Measurements from ENCODE around the gene CIBAR2.

The CIBAR2 gene

GRCh38 chr16:85142771-85143211 lies 30.5 kb upstream of the CIBAR2 start:
- Histone ChIP-seq H3K36me3 (ENCODE audit: control insufficient read depth in 1 of 2, insufficient read depth in 2 of 2, low read length in 2 of 2) (no peaks in the 10 kb centered on the region), H3K4me1 (ENCODE audit: control insufficient read depth in 1 of 2, insufficient read depth in 2 of 2, low read length in 2 of 2) (peaks cover 1 to 17% of the 10 kb centered on the region in 2 donors), H3K27ac (ENCODE audit: low read length) (no peak overlapping the region), H3K9me3 (ENCODE audit: control insufficient read depth in 1 of 2, low read length in 2 of 2) (no peaks in the 10 kb centered on the region), H3K4me3 (ENCODE audit: low read depth in 1 of 2, low read length in 2 of 2) (no peak overlapping the region), H3K27me3 (ENCODE audit: low read depth, low read length) (no peaks in the 10 kb centered on the region)

DNA sequence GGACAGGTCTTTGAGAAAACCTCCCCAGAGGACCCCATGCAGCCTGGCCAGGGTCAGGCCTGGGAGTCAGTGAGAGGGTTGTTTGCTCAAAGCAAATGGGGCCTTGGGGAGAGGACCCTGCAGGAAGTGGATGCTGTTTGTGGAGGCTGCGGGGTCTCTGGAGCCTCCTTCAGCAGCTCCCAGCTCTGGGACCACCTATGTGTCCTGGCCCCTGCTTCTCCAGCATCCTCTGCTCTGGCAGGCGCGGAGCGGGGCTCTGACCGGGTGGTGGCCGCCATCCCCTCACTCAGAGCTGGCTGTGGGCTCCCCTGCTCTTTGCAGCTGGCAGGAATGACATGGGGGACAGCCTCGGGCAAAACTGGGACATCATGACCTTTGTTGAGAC lies 29.8 kb upstream of the CIBAR2 start:
- Histone ChIP-seq H3K4me1 (ENCODE audit: control insufficient read depth in 1 of 2, insufficient read depth in 2 of 2, low read length in 2 of 2) (peaks cover 5 to 22% of the 10 kb centered on the region in 2 donors), H3K36me3 (ENCODE audit: control insufficient read depth in 1 of 2, insufficient read depth in 2 of 2, low read length in 2 of 2) (no peaks in the 10 kb centered on the region), H3K9me3 (ENCODE audit: control insufficient read depth in 1 of 2, low read length in 2 of 2) (no peaks in the 10 kb centered on the region), H3K27me3 (ENCODE audit: low read depth, low read length) (no peaks in the 10 kb centered on the region), H3K4me3 (ENCODE audit: low read depth in 1 of 2, low read length in 2 of 2) (no peak overlapping the region), H3K27ac (ENCODE audit: low read length) (no peak overlapping the region)

- no peak overlapping the region for H3K27ac ChIP-seq (ENCODE audit: low read length)
- H3K27me3 ChIP-seq (ENCODE audit: low read depth, low read length), result no peaks in the 10 kb centered on the region
- no peaks in the 10 kb centered on the region for H3K36me3 ChIP-seq (ENCODE audit: control insufficient read depth in 1 of 2, insufficient read depth in 2 of 2, low read length in 2 of 2)
- no peaks in the 10 kb centered on the region for H3K9me3 ChIP-seq (ENCODE audit: control insufficient read depth in 1 of 2, low read length in 2 of 2)
- peaks cover 8 to 27% of the 10 kb centered on the region in 2 donors for H3K4me1 ChIP-seq (ENCODE audit: control insufficient read depth in 1 of 2, insufficient read depth in 2 of 2, low read length in 2 of 2)
- H3K4me3 ChIP-seq (ENCODE audit: low read depth in 1 of 2, low read length in 2 of 2), result no peak overlapping the region
Measured at GRCh38 chr16:85141491-85142128, 29.3 kb upstream of the CIBAR2 start.

GRCh38 chr16:85140455-85141012 lies 28.3 kb upstream of the CIBAR2 start:
- Histone ChIP-seq H3K9me3 (ENCODE audit: control insufficient read depth in 1 of 2, low read length in 2 of 2) (no peaks in the 10 kb centered on the region), H3K27me3 (ENCODE audit: low read depth, low read length) (no peaks in the 10 kb centered on the region), H3K4me1 (ENCODE audit: control insufficient read depth in 1 of 2, insufficient read depth in 2 of 2, low read length in 2 of 2) (peaks cover 8 to 26% of the 10 kb centered on the region in 2 donors), H3K27ac (ENCODE audit: low read length) (no peak overlapping the region), H3K36me3 (ENCODE audit: control insufficient read depth in 1 of 2, insufficient read depth in 2 of 2, low read length in 2 of 2) (no peaks in the 10 kb centered on the region), H3K4me3 (ENCODE audit: low read depth in 1 of 2, low read length in 2 of 2) (no peak overlapping the region)

DNA sequence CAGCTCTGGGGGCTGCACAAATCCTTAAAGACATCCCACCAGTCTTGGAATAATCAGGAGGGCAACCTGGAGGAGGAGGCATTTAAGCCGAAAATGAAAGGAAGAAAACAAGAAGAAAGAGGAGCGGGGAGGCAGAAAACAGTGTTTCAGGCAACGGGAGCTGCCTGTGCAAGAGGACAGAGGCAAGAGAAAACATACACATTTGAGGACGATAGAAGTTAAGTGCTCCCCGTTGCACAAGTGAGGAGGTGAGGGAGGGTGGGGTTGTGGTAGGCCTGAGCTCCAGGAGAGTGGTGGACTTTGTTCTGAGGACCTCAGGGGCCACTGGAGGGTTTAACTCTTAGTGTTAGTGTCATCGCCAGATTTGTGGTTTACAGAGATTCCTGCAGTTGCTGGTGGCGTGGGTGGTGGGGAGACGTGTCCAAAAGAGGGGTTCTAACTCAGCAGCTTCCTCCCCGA lies 27.6 kb upstream of the CIBAR2 start:
- no peaks in the 10 kb centered on the region for H3K27me3 ChIP-seq (ENCODE audit: low read depth, low read length)
- peaks cover 8 to 24% of the 10 kb centered on the region in 2 donors for H3K4me1 ChIP-seq (ENCODE audit: control insufficient read depth in 1 of 2, insufficient read depth in 2 of 2, low read length in 2 of 2)
- H3K36me3 ChIP-seq (ENCODE audit: control insufficient read depth in 1 of 2, insufficient read depth in 2 of 2, low read length in 2 of 2), result no peaks in the 10 kb centered on the region
- H3K4me3 ChIP-seq (ENCODE audit: low read depth in 1 of 2, low read length in 2 of 2), result no peak overlapping the region
- no peak overlapping the region for H3K27ac ChIP-seq (ENCODE audit: low read length)
- H3K9me3 ChIP-seq (ENCODE audit: control insufficient read depth in 1 of 2, low read length in 2 of 2), result no peaks in the 10 kb centered on the region

DNA sequence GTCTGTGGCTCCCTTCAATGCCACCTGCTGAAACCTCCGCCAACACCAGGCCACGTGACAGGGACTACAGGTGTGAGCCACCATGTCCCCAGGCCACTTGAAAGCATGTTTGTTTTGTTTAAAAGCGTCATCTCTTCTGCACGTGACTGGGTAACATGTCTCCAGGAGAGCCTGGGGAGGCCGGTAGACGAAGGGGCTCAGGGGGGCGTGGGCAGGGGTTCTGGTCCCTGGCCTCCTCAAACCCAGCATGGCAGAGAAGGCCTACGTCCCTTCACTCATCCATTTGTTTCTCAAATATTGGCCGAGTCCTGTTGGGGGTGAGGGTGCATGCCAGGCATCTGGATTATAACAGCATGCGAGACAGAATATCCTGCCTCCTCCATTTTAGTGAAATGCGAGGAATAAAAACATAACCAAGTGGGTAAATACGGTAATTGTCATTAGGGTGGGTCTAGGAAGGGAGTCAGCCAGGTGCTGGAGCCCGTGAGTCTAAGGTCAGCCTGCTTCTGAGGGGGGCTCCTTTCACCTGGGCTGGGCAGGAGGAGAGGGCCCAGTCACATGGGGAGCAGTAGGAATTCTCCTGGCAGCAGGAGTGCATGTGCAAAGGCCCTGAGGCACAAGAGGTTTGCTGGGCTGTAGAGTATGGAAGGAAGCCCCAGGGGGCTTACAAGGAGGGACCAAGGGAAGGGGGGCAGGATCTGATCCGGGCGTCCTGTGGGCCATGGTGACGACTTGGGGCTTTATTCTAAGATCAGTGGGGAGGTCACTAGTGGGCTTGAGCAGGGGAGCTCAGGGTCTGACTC lies 26.8 kb upstream of the CIBAR2 start:
- Histone ChIP-seq H3K4me1 (ENCODE audit: control insufficient read depth in 1 of 2, insufficient read depth in 2 of 2, low read length in 2 of 2) (peaks cover 8 to 24% of the 10 kb centered on the region in 2 donors), H3K4me3 (ENCODE audit: low read depth in 1 of 2, low read length in 2 of 2) (no peak overlapping the region), H3K9me3 (ENCODE audit: control insufficient read depth in 1 of 2, low read length in 2 of 2) (no peaks in the 10 kb centered on the region), H3K27me3 (ENCODE audit: low read depth, low read length) (no peaks in the 10 kb centered on the region), H3K27ac (ENCODE audit: low read length) (no peak overlapping the region), H3K36me3 (ENCODE audit: control insufficient read depth in 1 of 2, insufficient read depth in 2 of 2, low read length in 2 of 2) (no peaks in the 10 kb centered on the region)

DNA sequence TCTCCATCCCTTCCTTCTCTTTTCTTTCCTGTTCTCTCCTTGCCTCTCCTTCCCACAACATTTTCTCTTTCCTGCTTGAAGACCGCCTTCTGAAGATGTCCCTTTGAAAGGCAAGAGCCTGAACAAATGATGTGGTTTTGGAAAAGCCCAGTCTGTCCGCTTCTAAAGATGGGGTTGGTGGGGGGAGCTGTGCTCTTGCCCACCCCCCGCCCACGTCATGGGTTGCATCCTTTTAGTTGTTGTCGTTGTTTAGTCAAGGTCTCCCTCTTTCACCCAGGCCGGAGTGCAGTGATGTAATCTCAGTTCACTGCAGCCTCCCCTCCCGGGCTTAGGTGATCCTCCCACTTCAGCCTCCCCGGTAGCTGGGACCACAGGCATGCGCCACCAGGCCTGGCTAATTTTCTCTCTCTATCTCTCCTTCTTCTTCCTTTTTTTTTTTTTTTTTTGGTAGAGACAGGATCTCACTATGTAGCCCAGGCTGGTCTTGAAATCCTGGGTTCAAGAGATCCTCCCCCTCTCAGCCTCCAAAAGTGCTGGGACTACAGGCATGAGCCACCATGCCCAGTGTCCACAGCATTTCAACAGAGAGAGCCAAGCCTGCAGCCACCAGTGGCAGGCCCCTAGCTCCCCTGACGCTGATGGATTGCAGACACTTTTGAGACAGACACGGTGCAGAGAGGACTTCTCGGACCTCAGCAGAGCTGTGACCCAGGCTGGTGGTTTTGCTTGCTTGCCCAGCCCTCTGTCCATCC lies 26.0 kb upstream of the CIBAR2 start:
- peak overlapping the region; percentile 40 to 50 for H3K4me3 ChIP-seq (ENCODE audit: low read depth in 1 of 2, low read length in 2 of 2)
- peaks cover 8 to 24% of the 10 kb centered on the region in 2 donors for H3K4me1 ChIP-seq (ENCODE audit: control insufficient read depth in 1 of 2, insufficient read depth in 2 of 2, low read length in 2 of 2)
- H3K36me3 ChIP-seq (ENCODE audit: control insufficient read depth in 1 of 2, insufficient read depth in 2 of 2, low read length in 2 of 2), result no peaks in the 10 kb centered on the region
- H3K27ac ChIP-seq (ENCODE audit: low read length), result peak overlapping the region; percentile 69
- H3K9me3 ChIP-seq (ENCODE audit: control insufficient read depth in 1 of 2, low read length in 2 of 2), result no peaks in the 10 kb centered on the region
- H3K27me3 ChIP-seq (ENCODE audit: low read depth, low read length), result no peaks in the 10 kb centered on the region

DNA sequence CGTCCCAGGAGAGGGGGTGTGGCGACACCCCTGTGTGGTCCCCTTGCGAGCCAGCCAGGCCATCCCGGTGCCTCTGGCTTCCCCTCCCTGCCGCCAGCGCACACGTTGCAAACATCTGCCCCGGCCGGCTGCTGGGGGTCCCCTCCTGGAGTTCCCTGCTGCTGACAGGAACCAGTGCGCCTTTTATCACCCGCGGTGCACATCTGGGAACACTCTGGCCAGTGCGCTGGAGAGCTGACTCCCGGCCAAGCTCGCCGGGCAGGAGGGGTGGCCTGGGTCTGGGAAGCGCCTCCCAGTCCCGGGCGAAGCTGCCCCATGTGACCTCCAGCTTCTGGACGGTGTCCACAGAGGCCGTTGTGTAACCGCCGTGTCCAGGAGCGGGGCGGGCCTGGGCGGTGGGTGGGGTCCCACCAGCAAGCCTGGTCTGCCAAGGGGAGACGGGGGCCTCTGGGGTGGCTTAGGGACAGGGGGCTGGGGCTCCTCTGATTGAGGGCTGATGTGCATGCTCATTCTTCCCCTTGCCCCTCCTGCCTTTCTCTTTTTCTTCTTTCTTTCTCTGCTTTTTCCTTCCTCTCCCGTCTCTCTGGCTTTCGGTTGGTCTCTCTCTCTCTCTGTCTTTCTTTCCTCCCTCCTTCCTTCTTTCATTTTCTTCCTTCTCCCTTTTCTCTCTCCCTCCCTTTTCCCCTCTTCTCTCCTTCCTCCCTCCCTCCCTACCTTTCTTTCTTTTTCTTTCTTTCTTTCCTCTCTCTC lies 25.2 kb upstream of the CIBAR2 start:
- Histone ChIP-seq H3K36me3 (ENCODE audit: control insufficient read depth in 1 of 2, insufficient read depth in 2 of 2, low read length in 2 of 2) (no peaks in the 10 kb centered on the region), H3K27ac (ENCODE audit: low read length) (peak overlapping the region; percentile 69), H3K9me3 (ENCODE audit: control insufficient read depth in 1 of 2, low read length in 2 of 2) (no peaks in the 10 kb centered on the region), H3K4me1 (ENCODE audit: control insufficient read depth in 1 of 2, insufficient read depth in 2 of 2, low read length in 2 of 2) (peaks cover 8 to 24% of the 10 kb centered on the region in 2 donors), H3K4me3 (ENCODE audit: low read depth in 1 of 2, low read length in 2 of 2) (peak overlapping the region; percentile 40 to 50), H3K27me3 (ENCODE audit: low read depth, low read length) (no peaks in the 10 kb centered on the region)

GRCh38 chr16:85136702-85137322 lies 24.5 kb upstream of the CIBAR2 start:
- H3K27ac ChIP-seq (ENCODE audit: low read length), result peak overlapping the region; percentile 23
- peaks cover 8 to 24% of the 10 kb centered on the region in 2 donors for H3K4me1 ChIP-seq (ENCODE audit: control insufficient read depth in 1 of 2, insufficient read depth in 2 of 2, low read length in 2 of 2)
- peak overlapping the region; percentile 26 to 40 for H3K4me3 ChIP-seq (ENCODE audit: low read depth in 1 of 2, low read length in 2 of 2)
- H3K9me3 ChIP-seq (ENCODE audit: control insufficient read depth in 1 of 2, low read length in 2 of 2), result no peaks in the 10 kb centered on the region
- H3K27me3 ChIP-seq (ENCODE audit: low read depth, low read length), result no peaks in the 10 kb centered on the region
- no peaks in the 10 kb centered on the region for H3K36me3 ChIP-seq (ENCODE audit: control insufficient read depth in 1 of 2, insufficient read depth in 2 of 2, low read length in 2 of 2)

DNA sequence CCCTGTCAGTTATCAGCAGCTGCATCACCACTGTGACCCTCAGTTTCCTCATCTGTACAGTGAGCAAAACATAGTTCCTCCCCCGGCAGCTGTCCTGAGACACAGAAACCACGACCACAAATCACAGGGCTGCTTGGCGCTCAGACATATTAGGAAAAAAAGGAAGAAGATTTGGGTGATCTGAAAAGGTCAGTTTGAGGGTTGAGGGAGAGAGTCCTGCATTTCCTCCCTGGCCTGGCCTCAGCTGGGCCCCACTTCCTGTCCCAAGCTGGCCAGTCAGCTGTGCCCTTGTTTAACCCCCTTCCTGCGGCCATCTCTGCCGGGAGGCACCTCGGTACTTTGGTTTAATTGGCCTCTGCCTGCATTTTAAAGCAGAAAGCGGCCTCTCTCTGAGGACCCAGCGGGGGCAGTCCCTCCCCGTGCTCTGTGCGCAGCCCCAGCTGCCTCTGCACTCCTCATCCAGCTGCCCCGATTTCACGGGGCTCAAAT lies 24.0 kb upstream of the CIBAR2 start:
- Histone ChIP-seq H3K27me3 (ENCODE audit: low read depth, low read length) (no peaks in the 10 kb centered on the region), H3K27ac (ENCODE audit: low read length) (no peak overlapping the region), H3K4me3 (ENCODE audit: low read depth in 1 of 2, low read length in 2 of 2) (peak overlapping the region in 1 of 2 donors; percentile 40), H3K36me3 (ENCODE audit: control insufficient read depth in 1 of 2, insufficient read depth in 2 of 2, low read length in 2 of 2) (no peaks in the 10 kb centered on the region), H3K4me1 (ENCODE audit: control insufficient read depth in 1 of 2, insufficient read depth in 2 of 2, low read length in 2 of 2) (peaks cover 8 to 24% of the 10 kb centered on the region in 2 donors), H3K9me3 (ENCODE audit: control insufficient read depth in 1 of 2, low read length in 2 of 2) (no peaks in the 10 kb centered on the region)

Data from muscle layer of duodenum (tissue), 2 donors.